ENCODE data around the gene LPP.

DNA sequence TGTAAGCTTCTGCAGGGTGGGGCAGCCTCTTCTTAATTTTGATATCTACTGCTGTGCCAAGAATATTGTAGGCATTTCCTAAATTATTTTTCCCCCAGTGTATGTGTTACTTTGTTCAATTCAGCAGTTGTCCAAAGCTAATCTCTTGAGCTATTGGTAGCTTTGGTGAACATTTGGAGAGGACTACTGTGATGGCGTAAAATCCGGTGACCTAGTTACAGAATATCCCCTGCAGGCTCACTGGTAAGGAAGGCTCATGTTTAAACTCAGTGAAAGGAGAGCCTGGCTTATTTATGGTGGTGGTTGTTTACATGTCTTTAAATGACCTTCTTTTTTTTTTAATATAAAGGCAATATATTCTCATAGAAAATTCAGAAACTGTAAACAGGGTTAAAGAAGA lies 105.6 kb downstream of the LPP start:
- TF ChIP-seq EZH2 (conservative IDR thresholded peaks at IDR 0.05; ENCODE audit: low read depth, low read length), result no peak
- TF ChIP-seq, protein P1, sequence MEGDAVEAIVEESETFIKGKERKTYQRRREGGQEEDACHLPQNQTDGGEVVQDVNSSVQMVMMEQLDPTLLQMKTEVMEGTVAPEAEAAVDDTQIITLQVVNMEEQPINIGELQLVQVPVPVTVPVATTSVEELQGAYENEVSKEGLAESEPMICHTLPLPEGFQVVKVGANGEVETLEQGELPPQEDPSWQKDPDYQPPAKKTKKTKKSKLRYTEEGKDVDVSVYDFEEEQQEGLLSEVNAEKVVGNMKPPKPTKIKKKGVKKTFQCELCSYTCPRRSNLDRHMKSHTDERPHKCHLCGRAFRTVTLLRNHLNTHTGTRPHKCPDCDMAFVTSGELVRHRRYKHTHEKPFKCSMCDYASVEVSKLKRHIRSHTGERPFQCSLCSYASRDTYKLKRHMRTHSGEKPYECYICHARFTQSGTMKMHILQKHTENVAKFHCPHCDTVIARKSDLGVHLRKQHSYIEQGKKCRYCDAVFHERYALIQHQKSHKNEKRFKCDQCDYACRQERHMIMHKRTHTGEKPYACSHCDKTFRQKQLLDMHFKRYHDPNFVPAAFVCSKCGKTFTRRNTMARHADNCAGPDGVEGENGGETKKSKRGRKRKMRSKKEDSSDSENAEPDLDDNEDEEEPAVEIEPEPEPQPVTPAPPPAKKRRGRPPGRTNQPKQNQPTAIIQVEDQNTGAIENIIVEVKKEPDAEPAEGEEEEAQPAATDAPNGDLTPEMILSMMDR (CRISPR knock-in tag; IDR thresholded peaks at IDR 0.05), result no peak
- no peak for TF ChIP-seq ZNF530 (CRISPR knock-in tag; IDR thresholded peaks at IDR 0.05; ENCODE audit: low read depth)
- no peak for TF ChIP-seq ZNF556 (CRISPR knock-in tag; IDR thresholded peaks at IDR 0.05; ENCODE audit: borderline replicate concordance)
- no peak for TF ChIP-seq CBX2 (IDR thresholded peaks at IDR 0.05; ENCODE audit: low read depth, low read length)
- TF ChIP-seq CBX2 (CRISPR knock-in tag; IDR thresholded peaks at IDR 0.05; ENCODE audit: low read depth), result no peak
- TF ChIP-seq EP300 (IDR thresholded peaks at IDR 0.05; ENCODE audit: low read depth in 2 of 2, low read length in 2 of 2), result no peak
- no peak for TF ChIP-seq EP300 (CRISPR knock-in tag; IDR thresholded peaks at IDR 0.05; ENCODE audit: borderline replicate concordance)
- no peak for TF ChIP-seq ZFY (CRISPR knock-in tag; IDR thresholded peaks at IDR 0.05)
- TF ChIP-seq PHF20 (CRISPR knock-in tag; IDR thresholded peaks at IDR 0.05), result no peak
- TF ChIP-seq GPN1 (CRISPR knock-in tag; IDR thresholded peaks at IDR 0.05; ENCODE audit: borderline replicate concordance), result no peak
- no peak for TF ChIP-seq ZNF383 (CRISPR knock-in tag; IDR thresholded peaks at IDR 0.05; ENCODE audit: borderline replicate concordance)
- no peak for TF ChIP-seq FOXA1 (IDR thresholded peaks at IDR 0.05)
- no peak for TF ChIP-seq FOXA1 (CRISPR knock-in tag; IDR thresholded peaks at IDR 0.05)
- TF ChIP-seq, protein P2, sequence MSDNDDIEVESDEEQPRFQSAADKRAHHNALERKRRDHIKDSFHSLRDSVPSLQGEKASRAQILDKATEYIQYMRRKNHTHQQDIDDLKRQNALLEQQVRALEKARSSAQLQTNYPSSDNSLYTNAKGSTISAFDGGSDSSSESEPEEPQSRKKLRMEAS (IDR thresholded peaks at IDR 0.05), result no peak
- TF ChIP-seq, protein P3, sequence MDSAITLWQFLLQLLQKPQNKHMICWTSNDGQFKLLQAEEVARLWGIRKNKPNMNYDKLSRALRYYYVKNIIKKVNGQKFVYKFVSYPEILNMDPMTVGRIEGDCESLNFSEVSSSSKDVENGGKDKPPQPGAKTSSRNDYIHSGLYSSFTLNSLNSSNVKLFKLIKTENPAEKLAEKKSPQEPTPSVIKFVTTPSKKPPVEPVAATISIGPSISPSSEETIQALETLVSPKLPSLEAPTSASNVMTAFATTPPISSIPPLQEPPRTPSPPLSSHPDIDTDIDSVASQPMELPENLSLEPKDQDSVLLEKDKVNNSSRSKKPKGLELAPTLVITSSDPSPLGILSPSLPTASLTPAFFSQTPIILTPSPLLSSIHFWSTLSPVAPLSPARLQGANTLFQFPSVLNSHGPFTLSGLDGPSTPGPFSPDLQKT (CRISPR knock-in tag; IDR thresholded peaks at IDR 0.05; ENCODE audit: borderline replicate concordance), result no peak
